HCEC 1CT (cell line): Measurements from ENCODE around the gene APOL6.
A peak's percentile ranks its signal among the peaks of the same experiment; 100 is the strongest.
"Not testable (repeated sequence)": the region's sequence is repeated elsewhere in the genome, so short reads cannot be mapped to it uniquely, and the experiment has no call there.

Source experiments
- DNase-seq: peaks from one replicate; pipeline ENCODE4 v3.0.0-alpha.2; 2017

The APOL6 gene

GRCh38 chr22:35618427-35619223, 29.6 kb upstream of the APOL6 start:
- no peak for DNase-seq

GRCh38 chr22:35619336-35620094, 28.7 kb upstream of the APOL6 start:
- DNase-seq = no peak

GRCh38 chr22:35620624-35621251, 27.5 kb upstream of the APOL6 start:
- DNase-seq = no peak

- DNase-seq = no peak
Measured at GRCh38 chr22:35621451-35621850, 26.8 kb upstream of the APOL6 start.

- no peak for DNase-seq
Measured at GRCh38 chr22:35622191-35622913, 25.9 kb upstream of the APOL6 start.

- DNase-seq = not testable (repeated sequence)
Measured at GRCh38 chr22:35623885-35624284, 24.4 kb upstream of the APOL6 start.

- no peak for DNase-seq
Measured at GRCh38 chr22:35624547-35624946, 23.7 kb upstream of the APOL6 start.

GRCh38 chr22:35625763-35626432, 22.3 kb upstream of the APOL6 start:
- no peak for DNase-seq

- DNase-seq = peak; percentile 91
Measured at GRCh38 chr22:35627267-35628041, 20.8 kb upstream of the APOL6 start.

GRCh38 chr22:35628732-35629131, 19.5 kb upstream of the APOL6 start:
- DNase-seq = no peak

GRCh38 chr22:35629406-35630216, 18.6 kb upstream of the APOL6 start:
- DNase-seq = peak; percentile 98

- DNase-seq = peak; percentile 73
Measured at GRCh38 chr22:35630387-35630793, 17.9 kb upstream of the APOL6 start.

- DNase-seq = no peak
Measured at GRCh38 chr22:35630891-35631290, 17.4 kb upstream of the APOL6 start.

GRCh38 chr22:35631597-35631996, 16.6 kb upstream of the APOL6 start:
- peak; percentile 46 for DNase-seq

- no peak for DNase-seq
Measured at GRCh38 chr22:35632935-35633334, 15.3 kb upstream of the APOL6 start.

- no peak for DNase-seq
Measured at GRCh38 chr22:35633520-35633919, 14.7 kb upstream of the APOL6 start.

- no peak for DNase-seq
Measured at GRCh38 chr22:35634015-35634414, 14.2 kb upstream of the APOL6 start.

- DNase-seq = peak; percentile 37
Measured at GRCh38 chr22:35634943-35635540, 13.2 kb upstream of the APOL6 start.

- DNase-seq = no peak
Measured at GRCh38 chr22:35637254-35637653, 11.0 kb upstream of the APOL6 start.

GRCh38 chr22:35638001-35638400, 10.2 kb upstream of the APOL6 start:
- DNase-seq = no peak
